NCI-H1092 (cell line): Measurements from ENCODE around the gene MED12.
A peak's percentile ranks its signal among the peaks of the same experiment; 100 is the strongest.

ENCODE experiments used
- DNase-seq: peaks from one replicate; lab custom pipeline; 2025; lab: John Stamatoyannopoulos, UW

The MED12 gene

GRCh38 chrX:71118032-71118984 lies at the start of gene MED12:
MED12 (plus strand) TSS chrX:71118596; CDS start chrX:71118755, 159 bp downstream.
- peak; percentile 79 for DNase-seq

GRCh38 chrX:71070531-71070930 lies 47.9 kb upstream of the MED12 start:
- DNase-seq = no peak

DNA sequence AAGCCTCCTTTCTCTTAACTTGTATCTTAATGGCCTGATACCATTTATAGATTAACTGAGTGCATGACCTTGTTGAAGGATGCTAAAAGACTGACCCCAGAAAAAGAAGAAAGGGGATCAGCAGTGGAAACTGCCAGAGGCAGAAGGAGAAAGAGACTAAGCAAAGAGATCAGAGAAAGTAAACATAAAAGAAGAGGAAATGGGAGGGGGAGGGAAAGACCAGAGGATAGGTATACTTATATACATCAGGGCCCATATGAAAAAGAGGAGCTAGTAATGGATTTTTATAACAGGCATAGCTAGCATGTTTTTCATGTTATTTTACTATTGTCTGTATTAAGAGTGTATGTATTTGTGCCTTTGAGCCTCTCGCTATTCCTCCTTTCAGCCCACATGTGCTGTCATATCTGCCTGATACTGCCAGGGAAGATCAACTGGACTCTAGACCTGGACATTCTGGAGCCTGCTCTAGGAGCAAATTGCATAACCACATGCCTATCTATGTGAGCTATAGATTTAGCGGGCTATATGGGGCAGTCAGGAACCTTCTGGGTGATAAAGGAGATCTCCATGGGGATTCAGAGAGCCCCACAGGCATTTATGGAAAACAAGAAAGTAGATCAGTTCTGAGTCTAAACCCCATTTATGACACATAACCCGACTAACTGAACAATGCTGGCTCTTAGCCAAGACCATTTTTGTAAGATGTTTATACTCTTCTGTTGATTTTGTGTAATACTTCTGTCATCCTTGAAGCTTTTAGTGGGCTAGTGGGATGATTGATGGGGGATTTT lies 36.9 kb upstream of the MED12 start:
- no peak for DNase-seq

- DNase-seq = no peak
Measured at GRCh38 chrX:71082124-71082647, 36.2 kb upstream of the MED12 start.

DNA sequence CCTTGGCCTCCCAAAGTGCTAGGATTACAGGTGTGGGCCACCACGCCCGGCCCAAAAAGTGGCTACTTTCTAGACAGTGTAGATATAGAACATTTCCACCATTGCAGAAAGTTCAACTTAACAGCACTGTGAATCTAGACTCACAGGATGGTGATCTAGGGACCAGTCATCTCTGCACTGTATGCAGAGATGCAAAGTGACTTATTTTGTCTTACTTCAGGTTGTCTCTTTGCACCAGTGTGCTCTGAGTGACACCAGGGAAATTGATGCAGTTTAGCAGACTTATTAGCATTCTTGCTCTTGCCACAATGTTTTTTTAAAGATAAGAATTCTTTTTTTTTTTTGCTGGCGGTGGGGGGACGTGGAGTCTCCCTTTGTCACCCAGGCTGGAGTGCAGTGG lies 35.6 kb upstream of the MED12 start:
- DNase-seq = no peak

GRCh38 chrX:71085900-71086299 lies 32.5 kb upstream of the MED12 start:
- DNase-seq = no peak

- DNase-seq = no peak
Measured at GRCh38 chrX:71091263-71091662, 27.1 kb upstream of the MED12 start.

GRCh38 chrX:71095033-71095432 lies 23.4 kb upstream of the MED12 start:
- DNase-seq = no peak

GRCh38 chrX:71095555-71095980 lies 22.8 kb upstream of the MED12 start, which contains the start of gene FOXO4:
FOXO4 (plus strand) TSS chrX:71095851; CDS start chrX:71096529, 678 bp downstream.
- DNase-seq = peak; percentile 82

DNA sequence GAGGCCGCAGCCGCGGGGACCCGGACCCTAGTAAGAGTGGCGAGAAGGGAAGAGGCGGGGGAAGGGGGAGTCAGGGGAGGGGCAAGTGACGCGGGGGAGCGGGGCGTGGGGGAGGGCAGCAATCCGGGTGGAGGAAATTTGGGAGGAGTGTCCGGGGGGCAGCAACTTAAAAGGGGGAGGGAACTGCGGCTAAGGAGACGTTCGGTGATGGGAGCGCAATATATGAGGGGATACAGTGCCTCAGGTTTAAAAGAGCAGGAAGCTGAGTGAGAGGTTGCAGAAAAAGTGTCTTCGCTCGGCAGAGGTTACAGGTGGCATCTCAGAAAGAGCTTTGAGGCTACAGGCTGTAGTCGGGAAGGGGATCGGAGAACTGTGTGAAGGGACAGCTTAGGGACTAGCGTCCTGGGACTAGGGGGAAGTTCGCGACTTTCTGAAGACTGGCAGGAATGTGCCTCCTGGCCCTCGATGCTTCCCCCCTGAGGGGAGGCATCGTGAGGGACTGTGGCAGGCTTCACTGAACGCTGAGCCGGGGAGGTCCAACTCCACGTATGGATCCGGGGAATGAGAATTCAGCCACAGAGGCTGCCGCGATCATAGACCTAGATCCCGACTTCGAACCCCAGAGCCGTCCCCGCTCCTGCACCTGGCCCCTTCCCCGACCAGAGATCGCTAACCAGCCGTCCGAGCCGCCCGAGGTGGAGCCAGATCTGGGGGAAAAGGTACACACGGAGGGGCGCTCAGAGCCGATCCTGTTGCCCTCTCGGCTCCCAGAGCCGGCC lies 22.2 kb upstream of the MED12 start:
- DNase-seq = no peak

GRCh38 chrX:71096760-71097032 lies 21.7 kb upstream of the MED12 start:
- DNase-seq = no peak

- no peak for DNase-seq
Measured at GRCh38 chrX:71098302-71098701, 20.1 kb upstream of the MED12 start.

DNA sequence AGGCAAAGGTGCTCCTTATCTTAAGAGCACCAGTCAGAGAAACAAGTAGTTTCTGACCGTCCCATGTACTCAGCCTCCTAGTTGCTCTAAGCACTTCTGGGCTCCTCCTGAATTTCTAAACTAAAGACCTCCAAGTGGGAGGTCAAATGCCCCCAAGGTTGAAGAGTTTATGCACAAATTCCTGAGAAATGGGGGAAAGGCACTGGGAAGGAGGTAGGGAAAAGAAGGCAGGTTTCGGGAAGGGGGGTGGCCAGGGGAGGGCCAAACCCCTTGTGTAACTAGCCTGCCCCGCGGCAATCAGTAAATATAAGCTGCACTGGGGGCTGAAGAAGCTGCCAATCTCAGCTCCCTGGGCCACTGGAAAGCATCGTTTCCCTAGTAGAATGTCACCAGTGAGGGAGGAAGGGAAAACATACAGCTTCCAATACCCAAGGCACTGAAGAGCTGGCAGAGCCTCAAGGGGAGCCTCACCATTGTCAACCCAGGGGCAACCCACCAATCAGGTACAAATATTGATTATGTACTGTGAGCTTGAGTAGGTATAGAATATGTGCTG lies 19.4 kb upstream of the MED12 start:
- DNase-seq = no peak

GRCh38 chrX:71099736-71100135 lies 18.7 kb upstream of the MED12 start:
- no peak for DNase-seq

DNA sequence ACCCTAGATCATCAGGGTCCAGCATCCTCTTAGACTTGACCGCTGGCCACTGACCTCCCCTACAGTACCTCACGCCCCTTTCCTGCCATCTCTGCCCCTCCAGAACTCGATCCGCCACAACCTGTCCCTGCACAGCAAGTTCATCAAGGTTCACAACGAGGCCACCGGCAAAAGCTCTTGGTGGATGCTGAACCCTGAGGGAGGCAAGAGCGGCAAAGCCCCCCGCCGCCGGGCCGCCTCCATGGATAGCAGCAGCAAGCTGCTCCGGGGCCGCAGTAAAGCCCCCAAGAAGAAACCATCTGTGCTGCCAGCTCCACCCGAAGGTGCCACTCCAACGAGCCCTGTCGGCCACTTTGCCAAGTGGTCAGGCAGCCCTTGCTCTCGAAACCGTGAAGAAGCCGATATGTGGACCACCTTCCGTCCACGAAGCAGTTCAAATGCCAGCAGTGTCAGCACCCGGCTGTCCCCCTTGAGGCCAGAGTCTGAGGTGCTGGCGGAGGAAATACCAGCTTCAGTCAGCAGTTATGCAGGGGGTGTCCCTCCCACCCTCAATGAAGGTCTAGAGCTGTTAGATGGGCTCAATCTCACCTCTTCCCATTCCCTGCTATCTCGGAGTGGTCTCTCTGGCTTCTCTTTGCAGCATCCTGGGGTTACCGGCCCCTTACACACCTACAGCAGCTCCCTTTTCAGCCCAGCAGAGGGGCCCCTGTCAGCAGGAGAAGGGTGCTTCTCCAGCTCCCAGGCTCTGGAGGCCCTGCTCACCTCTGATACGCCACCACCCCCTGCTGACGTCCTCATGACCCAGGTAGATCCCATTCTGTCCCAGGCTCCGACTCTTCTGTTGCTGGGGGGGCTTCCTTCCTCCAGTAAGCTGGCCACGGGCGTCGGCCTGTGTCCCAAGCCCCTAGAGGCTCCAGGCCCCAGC lies 17.6 kb upstream of the MED12 start:
- DNase-seq = no peak

DNA sequence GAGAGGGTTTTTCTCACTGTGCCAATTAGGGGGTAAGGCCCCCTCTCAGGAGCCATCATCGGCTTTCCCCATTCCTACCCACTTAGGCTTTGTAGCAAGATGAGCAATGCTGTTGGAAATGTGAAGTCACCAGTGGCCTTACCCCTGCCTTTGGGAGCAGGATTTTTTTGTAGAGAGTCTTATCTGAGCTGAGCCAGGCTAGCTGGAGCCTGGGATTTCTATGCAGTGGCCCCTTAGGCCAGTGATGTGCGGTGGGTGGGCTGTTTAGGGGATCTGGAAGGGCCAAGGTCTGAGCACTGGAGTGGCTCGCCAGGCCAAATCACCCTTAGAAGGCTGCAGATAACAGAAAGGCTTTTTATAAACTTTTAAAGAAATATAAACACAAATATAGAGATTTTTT lies 16.1 kb upstream of the MED12 start:
- no peak for DNase-seq

DNA sequence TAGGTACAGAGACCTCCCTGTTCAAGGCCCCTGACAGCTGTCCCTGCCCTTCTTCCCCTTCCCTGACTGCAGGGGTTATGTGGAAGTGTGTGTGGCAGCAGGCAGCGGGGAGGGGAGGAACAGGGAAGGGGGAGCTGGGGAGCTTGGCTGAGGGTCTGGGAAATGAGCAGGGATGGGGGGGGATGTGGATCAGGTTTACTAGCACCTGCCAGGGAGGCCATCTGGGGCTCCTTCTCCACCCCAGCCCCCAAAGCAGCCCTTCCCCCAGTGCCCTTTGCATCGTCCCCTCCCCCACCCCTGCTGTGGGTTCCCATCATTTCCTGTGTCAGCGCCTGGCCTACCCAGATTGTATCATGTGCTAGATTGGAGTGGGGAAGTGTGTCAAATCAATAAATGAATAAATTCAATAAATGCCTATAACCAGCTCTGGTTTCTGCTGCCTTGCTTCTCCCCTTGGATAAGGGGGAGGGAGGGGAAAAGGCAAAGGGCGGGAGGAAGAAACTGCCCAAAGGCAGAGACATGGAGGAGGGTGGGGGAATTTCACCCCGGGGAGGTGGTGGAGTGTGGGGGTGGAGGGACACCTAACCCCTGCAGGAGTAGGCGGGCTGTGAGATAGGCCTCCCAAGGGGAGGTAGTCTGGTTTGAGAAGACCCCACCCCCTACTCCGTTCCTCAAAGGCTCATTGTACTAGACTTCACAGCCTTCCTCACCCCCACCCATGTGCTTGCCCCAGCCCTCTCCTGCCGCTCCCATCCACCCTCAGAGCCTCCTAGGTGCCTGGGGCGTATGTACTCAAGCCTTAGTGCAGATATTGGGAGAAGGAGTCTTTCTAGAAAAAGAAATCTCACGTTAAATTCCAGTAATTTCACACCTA lies 15.0 kb upstream of the MED12 start:
- no peak for DNase-seq

GRCh38 chrX:71105628-71106027 lies 12.8 kb upstream of the MED12 start:
- DNase-seq = no peak

GRCh38 chrX:71106427-71106826 lies 12.0 kb upstream of the MED12 start, which contains the start of gene CXorf65:
CXorf65 (minus strand) TSS chrX:71106740; CDS start chrX:71106556, 184 bp downstream.
- no peak for DNase-seq
